Tibial nerve (tissue), 4 donors: ENCODE results near the gene DLX3. TPM values are rescaled to one million over a fixed set of nuclear protein-coding genes. Genes with fewer than 3 reads are reported as not detected.
A peak's percentile ranks its signal among the peaks of the same experiment; 100 is the strongest.

ENCODE experiments used
- DNase-seq, 2 donors: peaks; one replicate each; pipeline ENCODE4 v3.0.0-alpha.2; 2019; ENCODE audit warnings: low spot score in 2 of 2
- H3K27ac ChIP-seq, 4 donors: fragments of 200-600 bp; sonication (generic) in 3 of 4; one replicate each; pipeline ENCODE4 v1.5.1; 2017 to 2019; ENCODE audit warnings: mild to moderate bottlenecking in 1 of 4
- H3K27me3 ChIP-seq, 2 donors: fragments of 200-600 bp; sonication (generic) in 1 of 2; one replicate each; pipeline versions ENCODE4 v1.5.1 to v1.6.0; 2017 to 2019
- H3K36me3 ChIP-seq, 3 donors: fragments of 200-600 bp; sonication (generic); one replicate each; pipeline ENCODE4 v1.5.1; 2018 to 2019
- H3K4me1 ChIP-seq, 4 donors: fragments of 200-600 bp; sonication (generic) in 3 of 4; one replicate each; pipeline ENCODE4 v1.5.1; 2017 to 2019
- H3K4me3 ChIP-seq, 4 donors: fragments of 200-600 bp; sonication (generic) in 3 of 4; one replicate each; pipeline ENCODE4 v1.5.1; 2017 to 2019; ENCODE audit warnings: mild to moderate bottlenecking in 1 of 4, moderate library complexity in 1 of 4
- H3K9me3 ChIP-seq, 4 donors: fragments of 200-600 bp; sonication (generic) in 3 of 4; one replicate each; pipeline ENCODE4 v1.5.1; 2017 to 2019
- CTCF ChIP-seq, 5 experiments: fragments of 200-600 bp in 3 of 5; fragments of 450-650 bp in 2 of 5; sonication (generic) in 3 of 5; IDR thresholded peaks; one replicate each; pipeline ENCODE4 v1.5.1; 2016 to 2019; ENCODE audit warnings: antibody characterized with exemption in 5 of 5, mild to moderate bottlenecking in 3 of 5, moderate library complexity in 2 of 5
- EP300 ChIP-seq, 2 donors: sonication (generic); formaldehyde crosslinking; IDR thresholded peaks; one replicate each; pipeline ENCODE4 v1.6.1; 2017; ENCODE audit warnings: antibody characterized with exemption in 2 of 2, mild to moderate bottlenecking in 1 of 2
- POLR2A ChIP-seq, 2 donors: fragments of 450-650 bp; IDR thresholded peaks; one replicate each; pipeline ENCODE4 v1.6.1; 2017; ENCODE audit warnings: antibody characterized with exemption in 2 of 2, mild to moderate bottlenecking in 2 of 2, moderate library complexity in 2 of 2
- WGBS, 2 donors: methylation state at CpG; one replicate each; pipeline ENCODE4 v1.1.5; 2018; 5-methylcytosine and 5-hydroxymethylcytosine counted together
- total RNA-seq, 4 donors: library from RNA; depleted of rRNA; stranded (reverse); fragments of >200 nt; gene quantifications; one replicate each; pipeline ENCODE4 v1.1.0, GENCODE V29; 2016

The DLX3 gene
- total RNA-seq, 4 donors from 2014 or later = 0.30 TPM; not detected in 3

GRCh38 chr17:49969795-49970389, 25.1 kb downstream of the DLX3 start:
- 27 to 31% methylated on average over 12 to 14 of the region's 18 CpGs for WGBS, 2 donors
- no peak overlapping the region for H3K4me3 ChIP-seq

GRCh38 chr17:49969134-49969759, 25.8 kb downstream of the DLX3 start, which contains the start of gene DLX4:
Gene DLX4, plus strand, starts transcription at chr17:49969190. Its CDS starts 279 bp downstream, at chr17:49969469.
- H3K27me3 ChIP-seq = peaks cover 8 to 98% of the 10 kb centered on the region in 2 donors

More at GRCh38 chr17:49969795-49970389, 25.1 kb downstream of the DLX3 start:
- Histone ChIP-seq H3K4me1 (peaks cover 0 to 49% (median 20%) of the 10 kb centered on the region in 4 donors), H3K9me3 (no peaks in the 10 kb centered on the region), H3K36me3 (no peaks in the 10 kb centered on the region), H3K27ac (no peak overlapping the region), H3K27me3 (peaks cover 8 to 98% of the 10 kb centered on the region in 2 donors)
- no peak for TF ChIP-seq CTCF (IDR thresholded peaks at IDR 0.05)
- no peak for DNase-seq

GRCh38 chr17:49968405-49969133, 26.5 kb downstream of the DLX3 start:
- TF ChIP-seq CTCF (IDR thresholded peaks at IDR 0.05) (no peak), POLR2A (IDR thresholded peaks at IDR 0.05) (no peak), EP300 (IDR thresholded peaks at IDR 0.05) (no peak)
- Histone ChIP-seq H3K4me1 (peaks cover 0 to 62% (median 24%) of the 10 kb centered on the region in 4 donors), H3K27ac (no peak overlapping the region), H3K4me3 (peak overlapping the region; percentile 15 to 48 (median 37)), H3K36me3 (no peaks in the 10 kb centered on the region), H3K27me3 (peaks cover 8 to 98% of the 10 kb centered on the region in 2 donors), H3K9me3 (no peaks in the 10 kb centered on the region)
- 1% methylated on average over 16 to 42 of the region's 64 CpGs for WGBS, 2 donors
- DNase-seq = no peak

More at GRCh38 chr17:49969134-49969759, 25.8 kb downstream of the DLX3 start, which contains the start of gene DLX4:
- no peak for TF ChIP-seq EP300 (IDR thresholded peaks at IDR 0.05)
- TF ChIP-seq CTCF (IDR thresholded peaks at IDR 0.05) = no peak
- no peak for TF ChIP-seq POLR2A (IDR thresholded peaks at IDR 0.05)
- no peak for DNase-seq
- 4 to 5% methylated on average over 26 to 44 of the region's 45 CpGs for WGBS, 2 donors
- H3K4me3 ChIP-seq = peak within 1 kb of the TSS; percentile 15 to 48 (median 37)
- peaks cover 0 to 55% (median 22%) of the 10 kb centered on the region in 4 donors for H3K4me1 ChIP-seq
- H3K27ac ChIP-seq = no peak within 1 kb of the TSS
- H3K36me3 ChIP-seq = no peaks in the 10 kb centered on the region
- no peaks in the 10 kb centered on the region for H3K9me3 ChIP-seq

GRCh38 chr17:49967621-49968404, 27.2 kb downstream of the DLX3 start:
- no peaks in the 10 kb centered on the region for H3K9me3 ChIP-seq
- no peak for DNase-seq
- H3K27ac ChIP-seq = no peak overlapping the region
- no peaks in the 10 kb centered on the region for H3K36me3 ChIP-seq
- 21 to 29% methylated on average over 10 of the region's 10 CpGs for WGBS, 2 donors
- no peak for TF ChIP-seq CTCF (IDR thresholded peaks at IDR 0.05)
- TF ChIP-seq POLR2A (IDR thresholded peaks at IDR 0.05) = no peak
- no peak for TF ChIP-seq EP300 (IDR thresholded peaks at IDR 0.05)
- H3K4me3 ChIP-seq = peak overlapping the region in 3 of 4 donors; percentile 15 to 48 (median 44)
- H3K4me1 ChIP-seq = peaks cover 0 to 63% (median 24%) of the 10 kb centered on the region in 4 donors
- peaks cover 8 to 98% of the 10 kb centered on the region in 2 donors for H3K27me3 ChIP-seq
